PFSK-1 (cell line): Measurements from ENCODE around the gene GDF3.

Source experiments
- FOXP2 ChIP-seq: optimal IDR thresholded peaks from 2 replicates; pipeline ENCODE3; 2011; ENCODE audit warnings: borderline replicate concordance, control low read depth, inconsistent platforms; ENCODE audit not compliant: insufficient read depth; ENCODE audit errors: extremely low read length, extremely low read depth
- POLR2AphosphoS5 ChIP-seq: IDR thresholded peaks from 2 replicates; pipeline ENCODE4 v1.6.1; 2012; ENCODE audit warnings: low read depth, mild to moderate bottlenecking, control low read depth, low read length, moderate library complexity
- REST ChIP-seq, 2 experiments: IDR thresholded peaks; 2 replicates each; pipeline versions ENCODE4 v1.6.1 to v1.8.0; 2011 to 2012; ENCODE audit warnings: low read depth in 2 of 2, low read length in 2 of 2, control low read depth in 1 of 2, inconsistent platforms in 1 of 2, mild to moderate bottlenecking in 1 of 2, moderate library complexity in 1 of 2; ENCODE audit not compliant: insufficient read depth in 1 of 2
- SIN3A ChIP-seq: IDR thresholded peaks from 2 replicates; pipeline ENCODE4 v1.6.1; 2012; ENCODE audit warnings: mild to moderate bottlenecking, low read length, moderate library complexity, borderline replicate concordance; ENCODE audit not compliant: insufficient read depth
- TAF1 ChIP-seq: IDR thresholded peaks from 2 replicates; pipeline ENCODE4 v1.6.1; 2012; ENCODE audit warnings: low read length, control low read depth, borderline replicate concordance; ENCODE audit not compliant: insufficient read depth

The GDF3 gene

GRCh38 chr12:7719946-7720730, 24.6 kb upstream of the GDF3 start:
- TF ChIP-seq POLR2AphosphoS5 (no peak), FOXP2 (no peak), TAF1 (no peak)

GRCh38 chr12:7716381-7716780, 20.8 kb upstream of the GDF3 start:
- TF ChIP-seq REST (IDR thresholded peaks at IDR 0.05; ENCODE audit: insufficient read depth in 1 of 2, low read depth in 2 of 2, low read length in 2 of 2) (no peak), FOXP2 (no peak), TAF1 (no peak), SIN3A (no peak), POLR2AphosphoS5 (no peak)

GRCh38 chr12:7712841-7713442, 17.4 kb upstream of the GDF3 start:
- TF ChIP-seq SIN3A: no peak
- no peak for TF ChIP-seq REST (IDR thresholded peaks at IDR 0.05; ENCODE audit: insufficient read depth in 1 of 2, low read depth in 2 of 2, low read length in 2 of 2)
- no peak for TF ChIP-seq FOXP2
- no peak for TF ChIP-seq TAF1
- TF ChIP-seq POLR2AphosphoS5: no peak

DNA sequence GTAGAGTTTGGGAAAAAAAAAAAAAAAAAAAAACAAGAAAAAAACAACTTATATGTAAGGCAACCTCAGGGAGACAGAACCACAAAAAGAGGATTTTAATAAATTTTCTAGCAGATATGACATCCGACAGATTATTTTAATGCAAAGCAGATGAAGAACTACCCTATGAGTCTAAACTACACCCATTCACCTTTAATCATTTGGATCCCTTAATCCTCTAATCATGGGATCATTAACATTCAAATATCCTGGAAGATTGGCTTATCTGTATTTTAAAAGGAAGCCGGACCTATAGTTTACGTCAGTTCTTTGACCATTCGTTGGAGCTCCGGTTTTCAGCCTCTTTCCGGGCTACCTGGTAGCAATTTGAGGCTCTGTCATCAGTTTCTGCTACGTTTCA, 15.6 kb upstream of the GDF3 start, which contains the start of gene DPPA3:
DPPA3 (plus strand) TSS at position 301 of the 400 bp plus-strand sequence. CDS start 138 bp downstream, outside the sequence.
- TF ChIP-seq POLR2AphosphoS5 (no peak), SIN3A (no peak), TAF1 (no peak), FOXP2 (no peak), REST (IDR thresholded peaks at IDR 0.05; ENCODE audit: insufficient read depth in 1 of 2, low read depth in 2 of 2, low read length in 2 of 2) (no peak)

DNA sequence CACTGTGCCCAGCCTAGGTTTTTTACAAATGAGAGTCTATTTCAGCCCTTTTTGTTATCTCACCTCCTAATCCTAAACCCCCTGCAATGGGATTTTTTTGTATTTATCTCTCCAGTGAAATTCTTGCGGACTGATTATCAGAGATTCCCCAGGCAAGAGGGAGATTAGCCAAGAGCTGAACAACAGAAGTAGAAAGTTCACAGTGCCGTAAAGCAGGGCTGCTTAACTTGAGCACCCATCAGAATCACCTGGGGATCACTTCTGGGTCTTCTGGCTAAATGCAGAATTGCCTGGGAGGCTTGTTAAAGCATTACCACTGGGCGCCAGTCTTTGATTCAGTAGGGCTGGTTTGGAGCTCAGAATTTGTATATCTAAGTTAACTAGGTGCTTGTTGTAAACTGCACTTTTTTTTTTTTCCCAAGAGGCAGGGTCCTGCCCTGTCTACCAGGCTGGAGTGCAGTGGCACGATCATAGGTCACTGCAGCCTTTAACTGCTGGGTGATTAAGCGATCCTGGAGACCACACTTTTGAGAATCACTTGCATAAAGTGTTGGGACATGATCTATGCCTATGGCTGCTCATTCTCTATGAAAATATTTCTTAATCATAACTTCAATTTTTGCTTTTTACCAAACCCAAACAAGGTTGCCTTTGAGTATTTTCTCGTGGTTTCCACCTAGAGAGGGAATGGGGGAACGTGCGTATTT, 14.5 kb upstream of the GDF3 start:
- TF ChIP-seq REST (IDR thresholded peaks at IDR 0.05; ENCODE audit: insufficient read depth in 1 of 2, low read depth in 2 of 2, low read length in 2 of 2): no peak
- no peak for TF ChIP-seq FOXP2
- no peak for TF ChIP-seq SIN3A
- no peak for TF ChIP-seq TAF1
- TF ChIP-seq POLR2AphosphoS5: no peak
